NK-92 treated with Interleukin-12 subunit alpha and Interleukin-12 subunit beta, amount 100 ng/mL, for 24 hours (cell line): Measurements from ENCODE around the gene ELOVL2.
"Not testable (repeated sequence)": the region's sequence is repeated elsewhere in the genome, so short reads cannot be mapped to it uniquely, and the experiment has no call there.

Experiments
- DNase-seq: peaks from one replicate; lab custom pipeline; 2025; lab: John Stamatoyannopoulos, UW

Gene ELOVL2

DNA sequence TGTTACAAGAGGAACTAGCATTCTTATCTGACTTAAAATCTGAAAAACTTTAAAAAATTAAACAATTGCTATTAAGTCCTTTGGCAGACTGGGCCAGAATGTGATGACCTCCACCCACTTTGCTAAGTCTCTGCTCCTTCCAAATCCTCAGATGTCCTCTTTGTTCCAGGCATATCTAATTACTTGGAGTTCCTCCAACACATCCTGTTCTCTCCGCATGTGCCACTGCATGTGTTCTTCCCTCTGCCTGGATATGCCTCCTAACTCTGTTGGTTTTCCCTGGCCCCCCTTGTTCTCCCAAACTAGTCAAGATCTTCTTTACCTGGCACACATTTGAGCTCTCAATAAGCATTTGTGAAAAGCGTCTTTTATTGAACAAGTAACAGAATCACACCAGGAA, 23.1 kb downstream of the ELOVL2 start:
- no peak for DNase-seq

DNA sequence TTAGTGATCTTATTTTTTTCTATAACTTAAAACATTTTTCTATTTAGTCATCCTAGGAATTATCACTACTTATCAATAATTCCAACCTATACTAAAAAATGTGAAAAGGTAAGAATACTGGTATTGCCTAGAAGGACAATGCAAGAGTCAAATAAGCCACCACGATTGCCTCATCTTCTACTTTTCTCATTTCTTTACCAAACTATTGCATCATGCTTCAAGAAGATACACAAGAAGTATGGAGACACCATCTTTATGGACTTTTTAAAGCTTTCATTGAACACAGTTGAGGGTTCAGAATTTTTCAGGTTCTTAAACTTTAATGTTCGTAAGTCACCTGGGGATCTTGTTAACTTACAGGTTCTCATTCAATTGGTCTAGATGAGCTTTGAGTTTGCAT, 25.9 kb downstream of the ELOVL2 start:
- no peak for DNase-seq

DNA sequence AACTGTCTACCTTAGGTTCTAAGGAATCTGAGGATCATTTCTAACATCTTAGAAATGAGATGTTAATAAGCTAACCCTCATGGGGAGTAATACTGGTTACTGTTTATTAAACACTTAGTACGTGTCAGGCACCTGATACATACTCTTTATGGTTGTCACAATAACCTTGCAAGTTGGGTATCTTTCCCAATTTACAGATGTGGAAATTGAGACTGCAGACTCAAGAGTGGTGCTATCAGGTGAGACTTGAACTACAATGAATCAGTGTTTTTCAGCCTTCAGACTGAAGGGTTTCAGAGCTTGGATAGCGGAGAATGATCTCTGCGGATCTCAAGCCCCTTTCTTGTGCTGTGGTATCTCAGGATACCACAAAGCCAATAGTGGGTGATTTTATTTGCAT, 27.0 kb downstream of the ELOVL2 start:
- no peak for DNase-seq

DNA sequence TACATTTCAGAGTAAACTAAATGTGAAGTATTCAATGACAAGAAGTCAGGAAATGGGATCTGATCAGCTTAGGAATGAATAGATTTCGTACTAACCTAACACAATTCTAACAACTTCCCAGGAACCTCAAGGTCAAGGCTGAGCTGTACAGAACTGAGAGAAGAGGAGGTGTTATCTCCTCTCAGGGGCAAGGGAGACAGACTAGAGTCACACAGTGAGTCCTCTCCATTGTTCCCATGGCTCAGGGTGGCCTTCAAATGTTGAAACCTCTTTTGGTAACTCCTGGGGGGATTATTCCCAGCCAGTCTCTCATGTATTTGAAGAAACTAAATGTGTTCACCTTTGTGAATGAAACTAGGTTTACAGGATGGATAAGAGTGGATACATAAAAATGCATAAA, 27.7 kb downstream of the ELOVL2 start:
- no peak for DNase-seq

DNA sequence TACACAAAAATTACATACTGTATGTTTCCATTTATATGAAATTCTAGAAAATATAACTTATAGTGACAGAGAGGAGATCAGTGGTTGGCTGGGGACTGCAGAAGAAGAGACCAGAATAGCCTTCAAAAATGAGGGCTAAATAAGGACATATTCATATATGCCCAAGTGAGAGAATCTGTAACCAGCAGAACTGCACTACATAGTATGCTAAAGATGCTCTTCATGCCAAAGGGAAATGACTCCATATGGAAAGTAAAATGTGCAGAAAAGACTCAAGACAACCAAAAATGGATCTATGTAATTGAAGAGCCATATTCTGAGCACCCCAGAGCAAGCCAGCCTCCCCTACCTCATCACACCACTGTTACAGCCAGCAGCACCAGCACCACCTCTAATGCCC, 29.0 kb downstream of the ELOVL2 start:
- no peak for DNase-seq

DNA sequence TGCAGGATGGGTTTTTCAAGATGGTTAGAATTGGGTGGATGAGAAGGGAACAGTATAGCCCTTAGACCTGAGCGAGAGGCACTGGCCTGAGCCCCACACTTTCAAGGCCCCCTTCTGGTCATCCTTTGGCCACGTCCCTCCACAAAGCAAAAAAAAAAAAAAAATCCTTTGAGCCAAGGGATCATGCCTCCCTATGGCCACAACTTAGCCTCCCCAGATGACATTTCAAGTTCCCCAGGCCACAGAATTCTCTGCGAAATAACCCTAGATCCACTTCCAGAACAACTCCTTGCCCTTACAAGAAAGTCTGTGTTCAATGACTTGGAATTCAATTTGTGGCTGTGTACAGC, 30.4 kb downstream of the ELOVL2 start:
- no peak for DNase-seq

DNA sequence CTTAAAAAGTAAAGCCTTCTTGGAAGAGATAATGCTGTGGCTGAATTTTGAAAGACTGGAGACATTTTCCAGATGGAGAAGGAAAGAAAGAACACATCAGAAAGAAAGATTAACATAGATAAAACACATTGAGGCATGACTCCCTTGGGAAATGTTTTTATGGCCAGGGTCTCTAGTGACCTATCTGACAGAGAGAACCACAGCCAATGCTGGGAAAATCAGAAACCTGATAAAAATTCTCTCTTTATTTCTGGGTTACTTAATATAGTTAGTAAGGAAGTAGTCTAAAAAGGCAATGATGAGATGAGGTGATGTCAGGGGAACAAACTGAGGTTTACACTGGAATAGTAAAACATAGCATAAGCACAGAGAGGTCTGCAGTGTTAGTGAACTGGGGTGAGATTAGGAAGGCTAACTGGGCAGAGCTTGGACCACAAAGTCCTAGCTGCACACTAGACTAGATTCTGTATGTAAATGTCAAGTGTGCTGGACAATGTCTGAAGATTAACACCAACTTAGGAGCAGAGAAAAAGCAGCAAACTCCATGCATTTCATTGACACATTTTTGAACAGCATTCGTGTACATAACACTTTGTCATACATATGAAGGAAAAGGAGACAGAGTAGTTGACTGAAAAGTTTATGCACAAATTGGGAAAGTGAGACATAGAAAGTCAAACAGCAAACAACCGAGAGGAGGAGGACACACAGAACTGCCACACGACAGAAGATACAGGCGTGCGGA, 31.0 kb downstream of the ELOVL2 start:
- no peak for DNase-seq

DNA sequence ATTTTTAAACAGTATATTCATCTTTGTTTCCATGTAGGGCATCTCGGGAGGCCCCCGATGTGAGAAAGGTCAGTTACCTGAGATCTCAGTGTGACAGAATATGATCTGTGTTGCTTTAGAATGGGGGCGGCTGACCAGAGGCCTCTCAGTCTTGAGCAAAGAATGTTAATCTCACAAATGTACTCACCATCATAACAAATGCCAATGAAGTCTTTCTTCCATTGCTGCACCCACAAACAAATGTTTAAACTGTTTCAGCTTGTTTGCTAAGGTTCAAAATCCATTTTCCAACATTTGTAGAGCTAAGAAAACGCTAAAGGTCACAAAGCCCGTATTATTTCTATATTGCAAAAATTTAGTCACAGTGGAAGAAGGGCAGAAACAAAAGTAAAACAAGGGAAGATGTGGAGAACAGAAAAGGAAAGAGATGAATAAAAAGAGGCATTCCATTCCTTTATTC, 31.8 kb downstream of the ELOVL2 start:
- DNase-seq, result no peak

DNA sequence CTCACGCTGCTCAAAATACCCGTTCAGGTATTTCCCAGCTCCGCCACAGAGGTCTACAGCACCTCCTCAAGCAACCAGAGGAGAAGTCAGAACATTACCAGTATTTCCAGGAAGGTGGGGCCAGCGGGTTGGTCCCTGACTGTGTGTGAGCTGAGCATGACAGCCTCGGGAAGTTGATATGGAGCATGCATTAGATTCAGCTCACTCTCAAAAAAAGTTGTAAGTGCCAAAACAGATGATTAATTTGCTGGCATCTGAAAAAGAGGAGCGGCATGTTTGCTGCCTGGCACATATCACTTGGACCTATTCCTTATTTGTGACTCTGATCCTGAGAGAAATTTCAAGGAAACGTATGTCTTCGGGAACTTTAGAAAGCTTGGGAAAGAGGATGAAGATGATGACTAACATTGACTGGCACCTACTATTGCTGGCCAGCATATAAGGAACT, 32.3 kb downstream of the ELOVL2 start:
- no peak for DNase-seq

DNA sequence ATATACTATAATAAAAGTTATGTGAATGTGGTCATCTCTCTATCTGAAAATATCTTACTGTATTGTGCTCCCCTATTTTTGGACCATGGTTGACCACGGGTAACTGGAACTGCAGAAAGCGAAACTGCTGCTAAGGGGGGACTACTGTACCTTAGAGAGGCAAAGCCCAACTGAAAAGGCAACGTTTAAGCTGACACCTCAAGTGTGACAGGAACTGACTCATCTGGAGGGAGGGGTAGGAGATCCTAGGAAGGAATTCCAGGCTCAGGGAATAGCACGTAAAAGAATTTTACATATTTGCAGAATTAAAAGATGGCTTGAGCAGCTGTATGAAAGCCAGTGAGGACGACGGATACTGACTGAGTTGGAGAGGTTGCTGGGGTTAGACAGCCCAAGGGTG, 34.8 kb downstream of the ELOVL2 start:
- no peak for DNase-seq

DNA sequence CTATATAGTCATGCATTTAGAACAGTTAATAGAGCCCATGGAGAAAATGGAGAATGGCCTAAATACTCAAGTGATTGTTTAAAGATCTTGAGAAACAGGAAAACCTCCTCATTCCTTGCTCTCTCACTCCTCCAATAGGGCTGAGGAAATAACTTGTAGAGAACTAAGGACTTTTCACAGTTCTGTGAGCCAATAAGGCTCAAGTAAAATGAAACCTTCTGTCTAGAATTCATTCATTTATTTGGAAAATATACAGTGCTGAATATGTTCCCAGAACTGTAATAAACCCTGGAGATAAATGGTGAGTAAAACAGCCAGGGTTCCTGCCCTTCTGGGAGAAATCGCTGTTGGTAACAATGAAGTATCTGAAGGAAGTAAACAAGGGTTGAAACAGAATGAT, 35.3 kb downstream of the ELOVL2 start:
- DNase-seq, result no peak

DNA sequence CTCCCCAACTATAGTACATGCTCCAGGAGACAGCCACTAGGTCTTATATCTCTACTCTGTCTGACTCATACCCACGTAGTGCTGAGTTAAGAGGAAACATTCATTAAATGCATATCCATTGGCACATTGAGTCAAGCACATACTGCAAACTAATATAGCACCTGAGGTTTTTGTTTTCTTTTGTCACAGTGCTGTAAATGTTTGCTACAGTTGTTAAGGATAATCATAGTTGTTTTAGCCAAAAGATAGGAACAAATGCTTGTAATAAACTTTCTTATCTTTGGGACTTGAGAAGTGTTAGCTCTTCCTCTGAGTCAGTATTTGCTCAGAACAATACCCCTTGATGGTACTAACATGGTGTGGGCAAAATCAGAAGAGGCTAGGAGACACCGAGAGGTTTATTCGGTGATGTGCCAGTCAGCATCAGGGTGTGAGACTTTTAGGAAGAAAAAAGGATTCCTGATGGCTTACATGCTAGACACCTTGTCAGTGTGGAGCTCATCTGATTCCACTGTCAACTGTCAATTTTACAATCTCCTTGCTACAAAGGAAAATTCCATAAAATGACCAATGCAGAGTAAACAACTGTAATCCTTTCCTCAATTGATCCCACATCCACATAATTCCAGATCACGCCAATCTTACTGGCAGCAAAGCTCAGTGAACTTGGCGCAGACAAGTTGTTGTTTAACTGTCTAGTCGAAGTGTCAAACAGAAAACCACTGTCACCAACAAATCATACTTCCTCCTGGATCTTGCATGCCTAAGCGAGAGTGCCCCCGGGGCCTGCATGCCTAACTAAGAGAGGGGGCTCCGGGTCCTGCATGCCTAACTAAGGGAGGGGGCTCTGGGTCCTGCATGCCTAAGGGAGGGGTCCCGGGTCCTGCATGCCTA, 36.1 kb downstream of the ELOVL2 start:
- DNase-seq, result no peak

DNA sequence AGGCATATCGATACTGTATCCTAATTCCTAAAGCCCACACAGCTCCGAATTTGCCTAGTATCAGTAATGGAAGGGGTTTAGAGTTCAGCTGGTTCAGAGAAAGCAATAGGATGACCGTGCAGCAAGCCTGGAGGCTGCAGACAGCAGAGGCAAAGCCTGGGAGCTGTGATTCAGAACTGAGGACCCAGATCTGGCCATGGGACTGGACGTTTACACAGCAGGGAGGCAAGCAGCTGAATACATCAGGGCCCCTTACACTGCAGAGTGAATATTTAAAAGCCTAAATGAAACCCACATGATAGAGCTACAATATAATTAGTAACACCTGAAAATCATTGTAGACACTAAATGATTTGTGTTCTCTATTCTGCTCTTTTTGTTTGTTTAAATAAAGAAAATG, 38.0 kb downstream of the ELOVL2 start:
- no peak for DNase-seq

DNA sequence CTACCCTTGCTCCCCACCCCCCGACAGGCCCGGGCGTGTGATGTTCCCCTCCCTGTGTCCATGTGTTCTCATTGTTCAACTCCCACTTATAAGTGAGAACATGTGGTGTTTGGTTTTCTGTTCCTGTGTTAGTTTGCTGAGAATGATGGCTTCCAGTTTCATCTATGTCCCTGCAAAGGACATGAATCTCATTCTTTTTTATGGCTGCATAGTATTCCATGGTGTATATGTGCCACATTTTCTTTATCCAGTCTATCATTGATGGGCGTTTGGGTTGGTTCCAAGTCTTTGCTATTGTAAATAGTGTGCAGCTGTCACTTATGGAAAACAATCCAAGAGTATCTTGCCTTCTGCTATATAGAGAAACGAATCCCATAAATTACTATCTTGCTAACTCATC, 40.8 kb downstream of the ELOVL2 start:
- DNase-seq, result not testable (repeated sequence)

DNA sequence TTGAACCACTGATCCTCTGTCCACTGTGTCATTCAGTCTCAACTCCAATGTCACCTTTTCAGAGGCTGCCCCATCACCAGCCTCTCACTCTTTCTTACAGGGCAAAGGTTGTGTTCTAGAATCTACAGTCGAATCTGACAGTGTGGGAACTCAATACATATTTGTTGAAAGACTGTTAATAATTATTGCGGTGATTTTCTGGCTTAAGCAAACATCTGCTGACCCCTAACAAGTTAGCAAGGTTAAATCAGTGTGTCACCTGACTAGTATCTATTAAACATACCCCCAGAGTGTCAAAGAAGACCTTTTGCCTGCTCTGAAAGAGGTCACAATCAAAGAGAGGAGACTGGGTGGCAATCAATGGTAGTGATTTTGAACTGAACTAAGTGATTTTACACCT, 41.9 kb downstream of the ELOVL2 start:
- no peak for DNase-seq

DNA sequence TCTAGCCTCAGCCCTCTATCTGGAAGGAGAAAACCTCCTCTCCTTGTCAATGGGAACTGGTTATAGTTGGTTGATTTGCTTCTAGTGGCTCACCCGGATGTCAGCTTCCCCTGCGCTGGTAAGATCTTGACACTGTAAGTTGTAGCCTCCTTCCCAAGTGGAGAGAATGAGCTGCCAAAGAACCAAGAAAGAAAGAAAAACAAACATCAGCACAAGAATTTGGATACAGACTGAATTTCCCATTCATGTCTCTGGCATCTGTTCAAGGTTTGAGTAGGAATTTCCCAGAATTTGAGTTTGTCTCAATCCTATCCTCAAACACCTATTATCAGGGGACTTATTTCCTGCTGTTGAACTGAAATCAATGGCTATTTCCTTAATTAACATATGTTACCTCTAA, 44.1 kb downstream of the ELOVL2 start:
- DNase-seq, result no peak

DNA sequence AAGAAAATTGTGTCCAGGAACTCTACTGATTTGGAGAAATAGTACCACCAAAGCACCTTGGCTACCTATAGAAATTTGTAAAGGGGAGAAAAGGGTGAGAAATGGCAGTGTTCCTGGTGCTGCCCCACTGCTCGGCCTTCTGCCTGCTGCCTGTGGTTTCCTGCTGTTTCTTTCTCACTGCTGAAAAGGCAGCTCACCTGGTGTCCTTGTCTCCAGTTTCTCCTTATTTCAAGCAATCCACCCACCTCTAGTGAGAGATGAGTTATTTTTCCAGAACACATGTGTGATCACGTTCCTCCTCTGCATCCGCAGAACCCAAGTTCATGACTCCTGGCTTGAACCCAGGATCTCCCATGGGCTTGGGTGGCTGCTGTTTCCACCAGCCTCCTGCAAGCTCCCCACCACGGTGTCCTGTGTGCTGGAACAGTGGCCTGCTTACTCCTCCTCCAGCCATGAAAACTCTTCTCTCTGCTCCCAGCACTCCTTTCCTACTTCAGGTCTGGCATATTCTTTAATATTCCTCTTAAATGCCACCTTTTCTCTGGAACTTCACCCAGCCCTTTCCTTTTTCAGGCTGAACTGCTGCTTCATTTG, 48.9 kb downstream of the ELOVL2 start:
- DNase-seq, result no peak

DNA sequence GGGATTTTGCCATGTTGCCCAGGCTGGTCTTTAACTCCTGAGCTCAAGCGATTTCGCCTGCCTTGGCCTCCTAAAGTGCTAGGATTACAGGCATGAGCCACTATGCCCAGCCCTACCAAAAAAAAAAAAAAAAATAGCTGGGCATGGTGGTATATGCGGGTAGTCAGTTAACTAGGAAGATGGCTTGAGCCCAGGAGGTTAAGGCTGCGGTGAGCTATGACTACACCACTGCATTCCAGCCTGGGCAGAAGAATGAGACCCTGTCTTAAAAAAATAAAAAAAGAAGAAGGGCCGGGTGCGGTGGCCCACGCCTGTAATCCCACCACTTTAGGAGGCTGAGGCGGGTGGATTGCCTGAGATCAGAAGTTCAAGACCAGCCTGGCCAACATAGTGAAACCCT, 50.2 kb downstream of the ELOVL2 start:
- DNase-seq, result no peak

DNA sequence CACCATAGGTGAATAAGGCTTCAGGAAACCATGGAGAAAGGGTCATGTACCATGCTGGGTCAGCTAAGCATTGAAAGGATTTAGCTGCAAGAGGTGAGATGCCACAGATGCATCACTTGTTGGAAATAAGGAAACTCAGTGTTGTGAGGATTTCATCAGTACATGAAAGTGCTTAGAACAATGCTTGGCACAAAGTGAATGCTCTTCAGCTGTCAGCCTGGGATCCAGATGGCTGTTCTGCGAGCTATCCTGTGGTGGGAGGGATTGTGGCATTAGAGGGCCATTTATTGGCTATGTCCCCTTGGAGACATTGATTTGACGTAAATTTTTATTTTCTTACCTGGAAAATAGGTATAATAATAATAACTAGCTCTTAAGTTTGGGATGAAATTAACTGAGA, 53.0 kb downstream of the ELOVL2 start:
- no peak for DNase-seq

DNA sequence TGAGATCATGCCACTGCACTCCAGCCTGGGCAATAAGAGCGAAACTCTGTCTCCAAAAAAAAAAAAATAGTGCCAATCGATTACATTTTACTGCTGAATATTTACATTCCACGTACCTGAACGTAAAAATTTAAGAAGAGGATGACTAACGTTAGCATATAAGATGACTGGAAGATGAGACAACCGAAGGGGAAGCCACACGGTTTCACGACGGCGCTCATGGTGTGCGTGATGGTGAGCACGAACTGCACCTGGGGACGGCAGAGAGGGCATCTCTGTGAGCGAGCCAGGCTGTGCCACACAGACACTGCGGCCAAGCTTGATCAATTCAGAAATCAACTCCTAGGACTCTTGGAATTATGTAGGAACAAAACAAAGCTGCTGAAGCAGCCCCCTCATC, 54.5 kb downstream of the ELOVL2 start:
- no peak for DNase-seq

DNA sequence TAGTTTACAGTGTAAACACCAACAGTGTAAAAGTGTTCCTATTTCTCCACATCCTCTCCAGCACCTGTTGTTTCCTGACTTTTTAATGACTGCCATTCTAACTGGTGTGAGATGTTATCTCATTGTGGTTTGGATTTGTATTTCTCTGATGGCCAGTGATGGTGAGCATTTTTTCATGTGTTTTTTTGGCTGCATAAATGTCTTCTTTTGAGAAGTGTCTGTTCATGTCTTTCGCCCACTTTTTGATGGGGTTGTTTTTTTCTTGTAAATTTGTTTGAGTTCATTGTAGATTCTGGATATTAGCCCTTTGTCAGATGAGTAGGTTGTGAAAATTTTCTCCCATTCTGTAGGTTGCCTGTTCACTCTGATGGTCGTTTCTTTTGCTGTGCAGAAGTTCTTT, 59.1 kb downstream of the ELOVL2 start:
- not testable (repeated sequence) for DNase-seq

DNA sequence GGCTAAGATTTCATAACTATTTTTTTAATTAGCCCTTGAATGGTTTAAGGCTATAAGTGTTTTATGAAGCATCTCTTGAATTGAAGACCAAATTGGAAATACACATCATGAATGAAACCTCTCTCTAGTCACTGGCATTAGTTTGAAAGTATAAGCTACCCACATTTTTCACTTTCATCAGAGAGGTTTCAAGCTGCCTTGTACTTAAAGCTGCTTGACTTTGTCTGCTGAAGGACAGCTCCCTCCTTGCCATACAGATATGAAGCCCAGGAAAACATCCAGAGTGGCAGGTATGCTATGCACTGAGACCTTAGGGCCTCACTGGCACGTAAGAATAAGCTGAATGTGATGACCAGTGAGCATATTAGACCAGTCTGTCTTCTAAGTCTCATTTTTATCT, 62.7 kb downstream of the ELOVL2 start:
- no peak for DNase-seq

DNA sequence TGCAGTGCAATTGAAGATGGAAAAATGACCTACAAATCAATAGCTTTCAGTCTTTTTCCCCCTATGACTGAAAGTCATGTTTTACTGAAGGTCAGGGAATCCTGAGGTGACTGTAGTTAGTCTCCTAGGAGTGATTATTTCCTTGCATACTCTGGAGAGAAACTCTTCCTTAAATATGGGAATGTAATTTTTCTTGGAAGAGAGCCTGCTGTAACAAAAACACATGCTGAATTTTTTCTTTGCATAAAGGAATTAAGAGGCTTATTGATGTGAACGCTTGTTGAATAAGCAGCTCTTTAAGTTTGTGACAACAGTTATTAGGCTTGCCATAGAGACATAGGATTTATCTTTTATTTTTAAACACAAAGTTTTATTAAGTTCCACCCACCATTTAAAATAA, 64.5 kb downstream of the ELOVL2 start:
- DNase-seq, result no peak
